Measurements from ENCODE around the gene PIK3R5.
"Not testable (repeated sequence)": the region's sequence is repeated elsewhere in the genome, so short reads cannot be mapped to it uniquely, and the experiment has no call there.

PIK3R5 gene

GRCh38 chr17:9002606-9003354 lies 37.3 kb upstream of the PIK3R5 start:
- H3K36me3 ChIP-seq (ENCODE audit: control insufficient read depth, insufficient read depth, low read length), result no peaks in the 10 kb centered on the region
- H3K27me3 ChIP-seq (ENCODE audit: control insufficient read depth, insufficient read depth, low read length), result peaks cover 72% of the 10 kb centered on the region
- H3K27ac ChIP-seq (ENCODE audit: low read depth, low read length), result no peak overlapping the region
- H3K4me3 ChIP-seq (ENCODE audit: low read depth, low read length), result peak overlapping the region; percentile 62
- peak overlapping the region; percentile 40 for H3K9ac ChIP-seq (ENCODE audit: low read length)
- H3K4me1 ChIP-seq (ENCODE audit: control insufficient read depth, insufficient read depth, low read length), result peaks cover 19% of the 10 kb centered on the region
- peaks cover 3% of the 10 kb centered on the region; the same call in 1 of the 2 replicates for H3K9me3 ChIP-seq (ENCODE audit: control insufficient read depth, insufficient read depth, low read depth, low read length)

- Histone ChIP-seq H3K9ac (ENCODE audit: low read length) (no peak overlapping the region), H3K27ac (ENCODE audit: low read depth, low read length) (no peak overlapping the region), H3K4me3 (ENCODE audit: low read depth, low read length) (peak overlapping the region; percentile 62), H3K36me3 (ENCODE audit: control insufficient read depth, insufficient read depth, low read length) (no peaks in the 10 kb centered on the region), H3K9me3 (ENCODE audit: control insufficient read depth, insufficient read depth, low read depth, low read length) (peaks cover 3% of the 10 kb centered on the region; the same call in 1 of the 2 replicates), H3K4me1 (ENCODE audit: control insufficient read depth, insufficient read depth, low read length) (peaks cover 19% of the 10 kb centered on the region), H3K27me3 (ENCODE audit: control insufficient read depth, insufficient read depth, low read length) (peaks cover 66% of the 10 kb centered on the region)
These were observed 36.7 kb upstream of the PIK3R5 start for GRCh38 chr17:9002227-9002605.

GRCh38 chr17:9001559-9001958 lies 36.1 kb upstream of the PIK3R5 start:
- Histone ChIP-seq H3K27me3 (ENCODE audit: control insufficient read depth, insufficient read depth, low read length) (peaks cover 59% of the 10 kb centered on the region), H3K4me3 (ENCODE audit: low read depth, low read length) (no peak overlapping the region)

GRCh38 chr17:8997994-8998628 lies 32.6 kb upstream of the PIK3R5 start:
- H3K4me3 ChIP-seq (ENCODE audit: low read depth, low read length), result no peak overlapping the region
- H3K27ac ChIP-seq (ENCODE audit: low read depth, low read length), result no peak overlapping the region
- H3K4me1 ChIP-seq (ENCODE audit: control insufficient read depth, insufficient read depth, low read length), result peaks cover 17% of the 10 kb centered on the region
- H3K9me3 ChIP-seq (ENCODE audit: control insufficient read depth, insufficient read depth, low read depth, low read length), result peaks cover 3% of the 10 kb centered on the region; the same call in 1 of the 2 replicates
- H3K27me3 ChIP-seq (ENCODE audit: control insufficient read depth, insufficient read depth, low read length), result peaks cover 25% of the 10 kb centered on the region
- H3K9ac ChIP-seq (ENCODE audit: low read length), result no peak overlapping the region
- H3K36me3 ChIP-seq (ENCODE audit: control insufficient read depth, insufficient read depth, low read length), result no peaks in the 10 kb centered on the region

More at GRCh38 chr17:9001559-9001958, 36.1 kb upstream of the PIK3R5 start:
- Histone ChIP-seq H3K4me1 (ENCODE audit: control insufficient read depth, insufficient read depth, low read length) (peaks cover 19% of the 10 kb centered on the region), H3K27ac (ENCODE audit: low read depth, low read length) (no peak overlapping the region), H3K9ac (ENCODE audit: low read length) (no peak overlapping the region), H3K9me3 (ENCODE audit: control insufficient read depth, insufficient read depth, low read depth, low read length) (peaks cover 3% of the 10 kb centered on the region; the same call in 1 of the 2 replicates), H3K36me3 (ENCODE audit: control insufficient read depth, insufficient read depth, low read length) (no peaks in the 10 kb centered on the region)

- Histone ChIP-seq H3K4me1 (ENCODE audit: control insufficient read depth, insufficient read depth, low read length) (peaks cover 12% of the 10 kb centered on the region), H3K27ac (ENCODE audit: low read depth, low read length) (no peak overlapping the region), H3K9ac (ENCODE audit: low read length) (no peak overlapping the region), H3K9me3 (ENCODE audit: control insufficient read depth, insufficient read depth, low read depth, low read length) (peaks cover 3% of the 10 kb centered on the region; the same call in 1 of the 2 replicates), H3K4me3 (ENCODE audit: low read depth, low read length) (no peak overlapping the region), H3K27me3 (ENCODE audit: control insufficient read depth, insufficient read depth, low read length) (0 out of 2 replicates have a peak, but pooled peaks cover 2% of the 10 kb centered on the region), H3K36me3 (ENCODE audit: control insufficient read depth, insufficient read depth, low read length) (no peaks in the 10 kb centered on the region)
These were observed 30.2 kb upstream of the PIK3R5 start for GRCh38 chr17:8995711-8996110.

GRCh38 chr17:8994319-8994718 lies 28.8 kb upstream of the PIK3R5 start:
- H3K4me3 ChIP-seq (ENCODE audit: low read depth, low read length), result no peak overlapping the region

GRCh38 chr17:8991514-8992285 lies 26.2 kb upstream of the PIK3R5 start:
- Histone ChIP-seq H3K4me1 (ENCODE audit: control insufficient read depth, insufficient read depth, low read length) (peaks cover 12% of the 10 kb centered on the region), H3K4me3 (ENCODE audit: low read depth, low read length) (no peak overlapping the region), H3K27ac (ENCODE audit: low read depth, low read length) (no peak overlapping the region), H3K9me3 (ENCODE audit: control insufficient read depth, insufficient read depth, low read depth, low read length) (0 out of 2 replicates have a peak, but pooled peaks cover 4% of the 10 kb centered on the region), H3K27me3 (ENCODE audit: control insufficient read depth, insufficient read depth, low read length) (no peaks in the 10 kb centered on the region), H3K36me3 (ENCODE audit: control insufficient read depth, insufficient read depth, low read length) (no peaks in the 10 kb centered on the region), H3K9ac (ENCODE audit: low read length) (no peak overlapping the region)

More at GRCh38 chr17:8994319-8994718, 28.8 kb upstream of the PIK3R5 start:
- no peak overlapping the region for H3K9ac ChIP-seq (ENCODE audit: low read length)
- H3K27me3 ChIP-seq (ENCODE audit: control insufficient read depth, insufficient read depth, low read length), result no peaks in the 10 kb centered on the region
- no peaks in the 10 kb centered on the region for H3K36me3 ChIP-seq (ENCODE audit: control insufficient read depth, insufficient read depth, low read length)
- H3K27ac ChIP-seq (ENCODE audit: low read depth, low read length), result no peak overlapping the region
- peaks cover 12% of the 10 kb centered on the region for H3K4me1 ChIP-seq (ENCODE audit: control insufficient read depth, insufficient read depth, low read length)
- no peaks in the 10 kb centered on the region for H3K9me3 ChIP-seq (ENCODE audit: control insufficient read depth, insufficient read depth, low read depth, low read length)

GRCh38 chr17:8988263-8988935 lies 22.9 kb upstream of the PIK3R5 start:
- H3K4me3 ChIP-seq (ENCODE audit: low read depth, low read length); H3K4me1 ChIP-seq (ENCODE audit: control insufficient read depth, insufficient read depth, low read length); H3K36me3 ChIP-seq (ENCODE audit: control insufficient read depth, insufficient read depth, low read length); H3K27ac ChIP-seq (ENCODE audit: low read depth, low read length); H3K27me3 ChIP-seq (ENCODE audit: control insufficient read depth, insufficient read depth, low read length); H3K9ac ChIP-seq (ENCODE audit: low read length): not testable (repeated sequence)
- H3K9me3 ChIP-seq (ENCODE audit: control insufficient read depth, insufficient read depth, low read depth, low read length), result peaks cover 18% of the 10 kb centered on the region

GRCh38 chr17:8986295-8986694 lies 20.8 kb upstream of the PIK3R5 start:
- H3K4me1 ChIP-seq (ENCODE audit: control insufficient read depth, insufficient read depth, low read length), result no peaks in the 10 kb centered on the region

GRCh38 chr17:8985054-8985701 lies 19.7 kb upstream of the PIK3R5 start:
- no peaks in the 10 kb centered on the region for H3K27me3 ChIP-seq (ENCODE audit: control insufficient read depth, insufficient read depth, low read length)
- H3K9ac ChIP-seq (ENCODE audit: low read length), result no peak overlapping the region
- H3K27ac ChIP-seq (ENCODE audit: low read depth, low read length), result no peak overlapping the region
- H3K4me1 ChIP-seq (ENCODE audit: control insufficient read depth, insufficient read depth, low read length), result no peaks in the 10 kb centered on the region
- no peaks in the 10 kb centered on the region for H3K36me3 ChIP-seq (ENCODE audit: control insufficient read depth, insufficient read depth, low read length)
- H3K4me3 ChIP-seq (ENCODE audit: low read depth, low read length), result no peak overlapping the region
- peaks cover 18% of the 10 kb centered on the region for H3K9me3 ChIP-seq (ENCODE audit: control insufficient read depth, insufficient read depth, low read depth, low read length)

More at GRCh38 chr17:8986295-8986694, 20.8 kb upstream of the PIK3R5 start:
- Histone ChIP-seq H3K9ac (ENCODE audit: low read length) (no peak overlapping the region), H3K9me3 (ENCODE audit: control insufficient read depth, insufficient read depth, low read depth, low read length) (peaks cover 18% of the 10 kb centered on the region), H3K27ac (ENCODE audit: low read depth, low read length) (no peak overlapping the region), H3K36me3 (ENCODE audit: control insufficient read depth, insufficient read depth, low read length) (no peaks in the 10 kb centered on the region), H3K4me3 (ENCODE audit: low read depth, low read length) (no peak overlapping the region), H3K27me3 (ENCODE audit: control insufficient read depth, insufficient read depth, low read length) (no peaks in the 10 kb centered on the region)
